Epithelial cell of prostate (primary cell): Measurements from ENCODE around the gene RTL10.

ENCODE experiments used
- DNase-seq: peaks from one replicate; pipeline ENCODE4 v3.0.0-alpha.2; 2011; ENCODE audit warnings: low read depth, low spot score
- H3K27ac ChIP-seq: fragments of 450-650 bp; 2 replicates; pipeline ENCODE4 v1.5.1; 2017; ENCODE audit warnings: mild to moderate bottlenecking

RTL10 gene

DNA sequence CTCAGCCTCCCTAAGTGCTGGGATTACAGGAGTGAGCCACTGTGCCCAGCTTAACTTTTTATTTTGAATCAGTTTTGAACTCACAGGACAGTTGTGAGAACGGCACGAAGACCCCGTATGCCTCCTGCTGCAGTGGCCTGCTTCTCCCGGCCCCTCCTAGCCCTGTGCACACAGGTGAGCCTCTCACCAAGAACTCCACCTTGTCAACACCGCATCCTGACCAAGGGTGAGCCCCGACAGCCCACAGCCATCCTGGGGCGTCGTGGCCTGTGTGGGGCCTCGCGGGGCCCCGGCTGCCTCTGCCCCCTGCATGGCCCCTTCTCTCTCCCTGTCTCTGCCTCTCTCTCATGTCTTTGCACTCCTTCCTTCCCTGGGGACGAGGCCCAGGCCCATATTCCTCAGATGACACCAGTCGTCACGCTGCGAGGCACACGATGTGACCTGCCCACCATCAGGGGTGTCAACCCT, 38.8 kb downstream of the RTL10 start:
- H3K27ac ChIP-seq, result no peak overlapping the region

DNA sequence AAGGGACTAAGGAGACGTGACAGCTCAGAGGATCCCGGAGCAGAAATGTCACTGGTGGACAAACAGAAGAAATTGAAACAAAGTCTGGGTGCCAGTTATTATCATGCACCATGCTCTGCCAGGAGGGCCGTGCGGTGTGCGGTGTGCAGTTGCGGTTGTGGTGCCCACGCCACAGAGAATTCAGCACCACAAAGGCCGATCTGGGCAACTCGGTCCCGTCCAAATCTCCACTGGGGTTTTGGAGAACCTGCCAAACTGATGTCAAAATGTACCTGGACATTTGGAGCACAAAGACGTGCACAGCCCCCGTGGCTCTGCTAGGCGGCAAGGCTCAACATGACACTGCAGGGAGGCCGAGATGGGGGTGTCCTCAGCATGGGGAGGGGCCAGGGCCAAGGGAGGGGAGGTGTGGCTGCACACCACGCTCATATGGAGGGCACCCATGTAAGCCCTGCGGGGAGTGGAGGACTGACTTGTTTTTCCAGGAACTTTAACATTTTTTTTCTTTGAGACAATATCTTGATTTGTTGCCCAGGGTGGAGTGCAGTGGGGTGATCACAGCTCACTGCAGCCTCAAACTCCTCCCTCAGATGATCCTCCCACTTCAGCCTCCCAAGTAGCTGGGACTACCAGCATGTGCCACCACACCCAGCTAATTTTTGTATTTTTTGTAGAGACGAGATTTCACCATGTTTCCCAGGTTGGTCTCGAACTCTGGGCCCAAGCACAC, 39.4 kb downstream of the RTL10 start:
- DNase-seq, result no peak
- H3K27ac ChIP-seq, result no peak overlapping the region

More for the DNA sequence above, 38.8 kb downstream of the RTL10 start:
- no peak for DNase-seq

DNA sequence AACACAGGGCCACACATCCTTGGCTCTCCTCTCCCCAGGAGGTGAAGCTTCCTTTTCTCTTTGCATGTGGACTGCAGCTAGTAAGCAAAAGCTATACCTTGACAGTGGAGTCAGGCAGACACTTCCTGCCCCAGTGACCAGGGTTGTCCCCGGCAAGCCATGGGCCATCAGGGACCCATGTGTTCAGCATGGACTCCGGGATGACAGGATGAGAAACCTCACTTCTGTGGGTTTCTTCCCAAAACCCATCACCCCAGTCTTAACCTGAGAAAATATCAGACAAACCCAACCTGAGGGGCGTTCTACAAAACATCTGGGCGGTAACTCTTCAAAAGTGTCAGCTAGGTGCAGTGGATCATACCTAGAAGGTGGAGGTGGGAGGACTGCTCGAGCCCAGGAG, 40.2 kb downstream of the RTL10 start:
- DNase-seq, result no peak
- H3K27ac ChIP-seq, result no peak overlapping the region

DNA sequence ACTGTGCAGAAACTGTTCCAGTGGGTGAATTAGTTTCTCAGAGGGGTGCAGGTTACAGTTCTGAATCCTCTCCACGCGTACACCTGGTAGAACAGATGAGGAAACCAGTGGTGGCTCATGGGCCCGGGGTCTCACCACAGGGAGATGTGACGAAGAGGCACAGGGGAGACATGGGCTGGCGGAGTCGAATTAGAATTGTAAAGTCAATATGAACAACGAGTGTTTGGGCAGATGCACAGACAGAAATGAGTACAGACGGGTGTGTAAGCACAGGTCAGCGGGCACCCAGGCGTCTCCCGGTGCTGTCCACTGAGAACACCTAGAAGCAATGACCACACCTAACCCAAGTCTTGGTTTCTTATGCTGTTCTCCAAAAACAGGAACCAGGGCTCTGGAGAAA, 41.8 kb downstream of the RTL10 start:
- no peak overlapping the region for H3K27ac ChIP-seq
- no peak for DNase-seq

DNA sequence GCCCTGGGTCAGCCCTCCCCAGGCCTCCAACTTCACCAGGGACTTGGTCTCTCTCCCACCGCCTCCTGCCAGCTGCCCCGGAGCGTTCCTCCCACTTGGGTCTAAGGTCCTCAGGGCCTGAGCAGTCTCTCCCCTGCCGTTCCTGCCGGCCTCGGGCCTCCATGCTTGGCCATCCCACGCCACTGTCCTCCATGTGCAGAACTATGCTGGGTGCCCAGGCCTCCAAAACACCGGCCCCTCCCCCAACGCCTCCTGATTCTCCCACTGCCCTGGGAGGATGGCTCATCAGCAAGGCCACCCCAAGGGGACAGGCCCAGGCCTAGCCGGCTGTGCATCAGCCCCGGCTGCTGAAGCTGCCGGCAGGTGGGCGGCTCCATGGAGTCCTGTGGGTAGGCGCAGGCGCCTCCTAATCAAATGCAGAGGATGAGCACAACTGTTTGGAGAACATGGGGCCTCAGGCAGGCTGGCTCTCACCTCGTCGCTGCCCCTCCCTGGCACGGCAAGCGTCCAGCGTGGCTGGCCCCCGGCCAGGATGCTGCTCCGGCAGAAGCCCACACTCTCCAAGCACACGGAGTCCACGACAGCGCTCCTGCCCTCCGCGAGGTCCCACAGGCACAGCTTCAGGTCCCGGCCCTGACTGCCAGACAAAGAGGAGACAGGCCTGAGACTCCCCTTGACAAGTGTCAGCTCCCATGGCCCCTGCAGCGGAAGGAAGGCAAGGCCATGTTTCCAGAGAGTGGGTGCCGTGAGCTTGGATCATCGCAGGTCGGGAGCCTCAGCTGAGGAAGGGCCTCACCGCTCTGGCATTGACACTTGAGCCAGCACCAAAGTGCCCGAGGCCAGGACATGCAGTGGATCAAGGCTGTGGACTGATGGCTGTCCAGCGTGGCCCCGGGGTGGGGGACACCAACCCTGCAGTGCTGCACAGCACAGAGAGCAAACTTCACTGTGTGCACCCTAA, 42.6 kb downstream of the RTL10 start:
- H3K27ac ChIP-seq, result no peak overlapping the region
- DNase-seq, result no peak

DNA sequence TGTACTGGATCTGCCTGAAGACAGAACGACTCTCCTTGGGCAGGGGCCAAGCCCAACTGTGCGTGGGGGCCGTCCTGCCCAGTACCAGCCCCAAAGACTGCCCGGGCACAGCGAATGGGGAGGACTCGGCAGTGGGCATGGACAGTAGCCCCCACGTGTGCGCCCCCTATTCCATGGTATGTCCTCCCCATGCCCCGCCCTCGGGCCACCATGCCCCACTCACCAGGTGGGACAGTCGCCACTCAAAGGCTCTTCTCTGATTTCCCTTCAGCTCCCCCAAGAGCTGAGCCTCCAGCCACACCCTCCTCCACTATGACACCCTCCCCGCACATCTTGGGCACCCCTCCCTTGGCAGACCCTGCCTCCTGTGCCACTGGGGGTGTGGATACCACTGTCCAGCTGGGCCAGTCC, 43.5 kb downstream of the RTL10 start:
- no peak overlapping the region for H3K27ac ChIP-seq
- no peak for DNase-seq

DNA sequence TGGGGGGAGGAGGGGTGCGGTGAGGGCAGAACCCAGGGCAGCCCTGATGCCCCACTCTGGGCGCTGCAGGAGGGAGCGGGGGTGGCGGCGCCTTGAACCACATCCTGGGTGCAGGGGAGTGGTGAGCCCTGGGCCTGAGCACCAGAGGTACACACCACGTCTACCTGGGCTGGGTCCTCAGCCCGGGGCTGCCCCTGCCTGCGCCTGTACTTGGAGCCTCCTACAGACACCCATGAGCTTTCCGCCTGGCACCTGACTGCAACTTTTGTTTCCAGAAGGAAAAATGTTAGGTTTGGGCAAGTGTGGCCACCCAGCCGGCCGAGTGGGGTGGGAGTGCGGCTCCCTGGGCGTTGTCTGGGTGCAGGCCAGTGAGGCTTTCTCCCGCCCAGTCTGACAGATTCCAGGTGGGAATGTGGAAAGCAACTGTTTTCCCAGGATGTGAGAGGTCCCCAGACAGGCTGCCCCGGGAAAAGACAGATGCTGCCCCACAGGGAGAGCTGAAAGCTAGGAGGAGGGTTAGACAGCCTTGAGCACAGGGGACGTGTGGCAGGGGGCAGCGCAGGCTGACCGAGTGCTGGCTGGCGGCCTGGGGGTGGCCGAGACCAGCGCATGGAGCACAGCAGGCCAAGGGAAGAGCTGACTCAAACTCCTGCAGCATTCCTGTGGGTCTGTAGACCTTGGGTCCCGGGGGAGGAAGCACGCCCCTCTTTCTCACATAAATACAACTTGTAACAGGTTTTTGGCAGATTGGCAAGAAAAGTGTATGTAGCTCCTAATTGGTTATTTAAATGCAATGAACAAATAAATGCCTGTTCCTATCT, 44.1 kb downstream of the RTL10 start:
- no peak for DNase-seq
- H3K27ac ChIP-seq, result no peak overlapping the region

DNA sequence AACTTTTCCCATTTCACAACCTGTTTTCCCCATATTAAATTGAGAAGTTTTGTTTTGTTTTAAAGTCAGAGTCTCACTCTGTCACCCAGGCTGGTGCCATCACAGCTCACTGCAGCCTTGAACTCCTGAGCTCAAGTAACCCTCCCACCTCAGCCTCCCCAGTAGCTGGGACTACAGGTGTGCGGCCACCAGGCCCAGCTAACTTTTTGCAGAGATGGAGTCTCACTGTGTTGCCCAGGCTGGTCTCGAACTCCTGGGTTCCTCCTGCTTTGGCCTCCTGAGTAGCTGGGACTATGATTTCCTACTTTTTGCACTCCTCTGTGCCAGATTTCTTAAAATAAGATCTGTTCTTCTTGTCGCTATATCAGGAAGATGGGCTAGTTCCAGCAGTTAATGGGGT, 44.9 kb downstream of the RTL10 start:
- H3K27ac ChIP-seq, result no peak overlapping the region
- no peak for DNase-seq

DNA sequence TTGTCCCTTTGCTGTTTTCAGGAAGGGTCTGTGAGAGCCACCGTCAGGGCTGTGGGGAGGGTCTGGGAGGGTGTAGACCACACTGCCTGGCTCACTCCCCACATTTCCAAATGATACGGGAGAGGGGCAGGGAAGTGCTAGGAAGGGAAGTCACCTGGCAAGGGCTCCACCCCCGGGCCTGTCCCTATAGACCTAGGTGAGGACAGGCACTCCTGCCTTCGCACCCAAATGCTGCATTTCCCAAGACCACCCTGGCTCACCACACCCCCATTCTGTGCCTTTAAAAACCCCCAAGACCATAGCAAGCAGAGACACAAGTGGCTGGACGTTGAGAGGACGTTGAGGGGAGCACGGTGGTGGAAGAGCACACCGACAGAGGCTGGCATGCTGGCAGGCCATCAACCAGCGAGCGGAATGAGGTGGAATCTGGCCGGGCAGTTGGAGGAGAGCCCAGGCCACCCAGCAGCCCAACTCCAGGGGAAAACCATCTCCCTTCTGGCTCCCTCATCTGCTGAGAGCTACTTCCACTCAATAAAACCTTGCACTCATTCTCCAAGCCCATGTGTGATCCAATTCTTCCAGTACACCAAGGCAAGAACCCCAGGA, 45.7 kb downstream of the RTL10 start:
- no peak for DNase-seq
- no peak overlapping the region for H3K27ac ChIP-seq

DNA sequence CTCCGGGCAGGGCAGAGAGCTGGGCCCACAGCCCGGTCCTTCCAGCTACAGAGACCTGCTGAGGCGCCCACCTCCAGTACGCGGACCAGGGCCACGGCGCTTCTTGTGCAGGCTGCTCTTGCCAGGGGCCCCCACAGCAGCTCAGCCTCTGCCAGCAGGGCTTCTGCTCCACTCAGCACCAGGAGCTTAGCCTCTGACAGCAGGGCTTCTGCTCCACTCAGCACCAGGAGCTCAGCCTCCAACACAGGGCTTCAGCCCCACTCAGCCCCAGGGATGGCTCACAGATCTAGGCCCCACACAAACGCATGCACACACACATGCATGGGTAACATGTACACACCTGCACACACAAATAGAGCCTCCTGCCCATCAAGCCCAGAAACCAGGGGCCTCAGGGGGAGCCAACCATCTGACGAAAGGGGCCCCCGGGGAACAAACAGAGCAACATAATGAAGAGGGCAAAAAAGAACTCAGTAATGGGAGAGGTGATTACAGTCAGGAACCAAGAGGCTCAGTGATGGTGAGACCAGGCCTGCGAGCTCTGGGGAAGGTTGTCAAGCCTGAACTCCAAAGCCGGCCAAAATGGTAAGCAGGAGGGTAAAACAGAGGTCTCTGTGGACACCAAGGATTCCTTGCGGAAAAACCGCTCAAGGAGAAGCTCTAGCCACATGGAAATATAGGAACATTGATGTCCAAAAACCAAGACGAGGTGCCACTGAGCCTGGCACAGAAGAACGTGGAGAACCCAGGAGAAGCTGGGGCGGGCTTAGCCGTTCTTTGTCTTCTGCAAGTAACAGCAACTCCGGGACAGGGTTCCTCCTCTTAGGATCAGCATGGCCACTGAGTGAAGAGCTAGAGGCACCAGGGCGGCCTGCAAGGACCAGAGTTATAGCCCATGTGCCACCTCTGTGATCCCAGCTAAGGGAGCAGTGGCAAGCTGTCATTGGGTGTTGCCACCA, 46.5 kb downstream of the RTL10 start:
- H3K27ac ChIP-seq, result no peak overlapping the region
- no peak for DNase-seq

DNA sequence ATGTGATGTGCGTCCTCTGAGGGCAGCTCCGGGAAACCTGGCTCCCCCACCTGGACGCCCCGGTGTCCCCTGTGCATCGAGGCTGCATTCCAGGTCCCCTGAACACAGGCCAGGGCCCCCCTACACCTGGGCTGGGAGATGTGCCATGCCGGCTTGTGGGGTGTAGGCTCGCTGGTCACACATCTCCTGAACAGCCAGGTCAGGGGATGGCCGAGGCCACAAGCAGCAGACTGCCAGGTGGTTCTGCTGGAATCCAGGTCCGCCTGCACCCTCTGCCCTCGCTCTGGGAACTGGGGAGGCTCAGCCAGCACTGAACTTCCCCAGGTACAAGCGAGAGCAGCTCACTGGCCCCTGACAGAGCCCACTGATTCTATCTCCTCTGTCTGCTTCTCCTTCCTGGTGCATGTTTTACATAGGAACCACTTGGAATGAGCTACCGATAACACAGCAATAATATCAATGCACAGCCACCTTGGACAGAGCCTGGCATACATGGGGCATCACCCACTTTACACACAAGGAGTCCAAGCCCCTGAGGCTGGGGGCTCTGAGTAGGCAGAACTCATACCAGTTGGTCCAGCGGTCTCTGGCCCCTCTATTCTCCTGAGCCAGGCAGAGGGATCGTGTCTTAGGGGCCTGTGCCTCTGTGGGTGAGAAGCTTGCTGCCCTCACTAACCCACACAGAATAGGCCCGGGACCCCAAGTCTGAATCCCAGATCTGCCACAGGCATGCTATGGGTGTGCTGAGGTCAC, 47.3 kb downstream of the RTL10 start:
- peak overlapping the region; percentile 40 for H3K27ac ChIP-seq
- no peak for DNase-seq

DNA sequence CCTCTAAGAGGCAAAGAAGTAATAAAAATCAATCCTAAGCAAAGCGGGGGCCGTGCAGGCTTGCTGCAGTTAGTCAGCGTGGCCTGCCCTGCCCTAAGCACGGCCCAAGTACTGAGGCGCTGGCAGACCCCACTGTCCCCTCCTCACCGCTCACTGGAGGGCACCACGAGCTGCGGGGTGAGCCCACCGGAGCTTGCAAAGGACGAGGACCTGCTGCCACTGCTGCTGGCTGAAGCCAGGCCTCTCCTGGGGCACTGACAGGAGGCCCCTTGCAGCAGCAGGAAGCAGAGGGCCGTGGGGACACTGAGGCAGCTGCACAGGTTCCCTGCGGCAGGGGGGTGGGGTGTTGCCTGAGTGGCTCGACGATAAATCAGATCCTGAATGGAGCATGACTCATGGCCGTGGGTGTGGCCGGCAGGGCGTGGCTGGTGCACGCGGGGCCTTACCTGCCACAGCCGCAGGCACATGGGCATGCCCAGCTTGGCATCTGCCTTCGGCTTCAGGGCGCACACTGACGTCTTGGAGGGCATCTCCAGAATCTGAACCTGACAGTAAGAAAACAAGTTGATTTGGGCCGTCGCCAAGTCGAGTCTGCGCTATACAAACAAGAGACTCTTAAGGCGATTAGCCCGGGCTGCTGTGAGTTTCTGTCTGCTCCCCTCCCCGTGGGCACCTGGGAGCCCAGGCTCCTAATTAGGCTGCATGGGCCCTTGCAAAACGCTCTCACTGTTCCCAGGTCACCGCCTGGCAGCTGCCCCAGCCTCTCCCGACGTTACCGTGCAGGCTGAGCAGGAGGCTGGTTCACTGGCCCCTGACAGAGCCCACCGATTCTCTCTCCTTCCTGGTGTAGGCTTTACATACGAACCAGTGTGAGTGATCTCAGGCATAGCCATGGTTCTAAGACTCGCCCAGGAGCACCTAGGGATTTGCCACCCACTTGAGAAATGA, 48.2 kb downstream of the RTL10 start:
- peak; percentile 66 for DNase-seq

DNA sequence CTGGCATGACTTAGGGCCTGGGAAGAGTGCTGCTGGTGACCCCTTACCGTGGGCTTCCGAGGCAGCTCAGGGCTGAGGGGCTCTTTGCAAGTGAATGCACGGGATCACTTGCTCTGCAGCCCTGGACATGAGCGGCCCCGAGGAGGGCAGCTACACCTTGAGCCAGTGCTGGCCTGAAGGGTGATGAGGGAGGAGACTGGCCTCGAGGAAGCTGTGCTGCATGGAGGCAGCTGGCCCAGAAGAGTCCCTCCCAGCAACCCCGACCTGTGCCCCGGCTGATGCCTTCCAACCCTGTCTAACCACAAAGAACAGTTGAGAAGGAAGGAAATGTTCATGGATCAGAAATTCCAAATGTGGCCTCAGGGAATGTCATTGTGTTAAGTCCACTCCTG, 48.9 kb downstream of the RTL10 start:
- H3K27ac ChIP-seq, result peak overlapping the region; percentile 40
- DNase-seq, result no peak

More for the DNA sequence above, 48.2 kb downstream of the RTL10 start:
- H3K27ac ChIP-seq, result peak overlapping the region; percentile 40
